K562 (cell line): Measurements from ENCODE around the gene SH3RF1. TPM values are rescaled to one million over a fixed set of nuclear protein-coding genes. Genes with fewer than 3 reads are reported as not detected.

Source experiments
- ATAC-seq: fragments of 200-7000 bp; cut with Tn5 transposase; 3 replicates; pipeline ENCODE4 v1.9.1; 2020; ENCODE audit warnings: moderate library complexity
- BruUV-seq: library from RNA; stranded (reverse); fragments of 400-500 nt; replicated peaks from 2 replicates; lab custom pipeline; 2021; lab: Mats Ljungman, UMichigan
- CTCF ChIA-PET: fragments of 300-600 bp; formaldehyde crosslinking; extraction: SDS; loops from one replicate; lab custom pipeline; 2021; ENCODE audit warnings: low intra/inter-chr PET ratio; lab: Yijun Ruan, JAX
- POLR2A ChIA-PET: fragments of 300-600, 350-650 bp; sonication (Branson Sonifier 250); formaldehyde crosslinking; extraction: SDS; loops from one replicate; lab custom pipeline; 2021; ENCODE audit warnings: antibody characterized with exemption, inconsistent platforms; lab: Yijun Ruan, JAX
- DNase-seq, 4 experiments: peaks; one replicate each; pipeline versions ENCODE4 v3.0.0 to v3.0.0-alpha.2; 2011 to 2018; ENCODE audit warnings: low spot score in 3 of 4, mixed read lengths in 3 of 4; ENCODE audit errors: extremely low read depth in 1 of 4
- FAIRE-seq: peaks from 2 replicates; lab custom pipeline; 2011; peaks lifted over from hg19 to GRCh38; lab: Jason Lieb, UNC
- H2AFZ ChIP-seq: 2 replicates; pipeline ENCODE4 v1.6.0; 2011; ENCODE audit warnings: low read depth, low read length, control low read depth, inconsistent platforms
- H3K27ac ChIP-seq: fragments of 200-600 bp; 3 replicates; pipeline ENCODE4 v1.8.0; 2011; ENCODE audit warnings: low read depth, mild to moderate bottlenecking, control low read depth, inconsistent platforms, low read length, moderate library complexity, mixed read lengths; ENCODE audit errors: extremely low read depth
- H3K27me3 ChIP-seq, 2 experiments: fragments of 300-600 bp in 1 of 2; 2 replicates in 1 of 2; 3 replicates in 1 of 2; pipeline versions ENCODE4 v1.6.0 to v1.8.0; 2011; ENCODE audit warnings: inconsistent platforms in 2 of 2, low read length in 2 of 2, mild to moderate bottlenecking in 1 of 2, mixed read lengths in 1 of 2, moderate library complexity in 1 of 2; ENCODE audit not compliant: control insufficient read depth in 2 of 2, insufficient read depth in 2 of 2
- H3K36me3 ChIP-seq: fragments of 300-600 bp; 3 replicates; pipeline ENCODE4 v1.8.0; 2011; ENCODE audit warnings: mild to moderate bottlenecking, low read length, inconsistent platforms; ENCODE audit not compliant: control insufficient read depth, insufficient read depth
- H3K4me1 ChIP-seq, 2 experiments: fragments of 200-600 bp in 1 of 2; replicated peaks in 1 of 2; 2 replicates in 1 of 2; 3 replicates in 1 of 2; pipeline versions ENCODE4 v1.5.1 to v1.8.0; 2011; ENCODE audit warnings: inconsistent platforms in 2 of 2, low read length in 2 of 2, mild to moderate bottlenecking in 1 of 2, mixed read lengths in 1 of 2, moderate library complexity in 1 of 2; ENCODE audit not compliant: control insufficient read depth in 2 of 2, insufficient read depth in 2 of 2
- H3K4me2 ChIP-seq: 2 replicates; pipeline ENCODE4 v1.6.1; 2011; ENCODE audit warnings: low read length, control low read depth, inconsistent platforms, mixed read lengths; ENCODE audit not compliant: insufficient read depth
- H3K4me3 ChIP-seq: fragments of 200-600 bp; sonication (generic), shearing (Covaris generic); 2 replicates; pipeline ENCODE4 v1.5.1; 2016; ENCODE audit warnings: control low read depth, inconsistent platforms
- H3K79me2 ChIP-seq: fragments of 200-600 bp; 3 replicates; pipeline ENCODE4 v1.8.0; 2011; ENCODE audit warnings: low read length, inconsistent platforms; ENCODE audit not compliant: control insufficient read depth, insufficient read depth
- H3K9ac ChIP-seq, 2 experiments: 2 replicates each; pipeline versions ENCODE4 v1.6.0 to v1.6.1; 2011; ENCODE audit warnings: low read depth in 2 of 2, low read length in 2 of 2, control low read depth in 1 of 2, inconsistent platforms in 1 of 2, mild to moderate bottlenecking in 1 of 2, mixed read lengths in 1 of 2; ENCODE audit not compliant: insufficient read depth in 1 of 2
- H3K9me1 ChIP-seq: one replicate; pipeline ENCODE4 v1.6.0; 2011; ENCODE audit warnings: inconsistent platforms, mild to moderate bottlenecking, low read length, moderate library complexity; ENCODE audit not compliant: control insufficient read depth, insufficient read depth
- H3K9me3 ChIP-seq: replicated peaks from 2 replicates; pipeline ENCODE4 v1.5.1; 2011; ENCODE audit warnings: low read depth, low read length, inconsistent platforms; ENCODE audit not compliant: control insufficient read depth, insufficient read depth
- H4K20me1 ChIP-seq: replicated peaks from 2 replicates; pipeline ENCODE4 v1.6.1; 2011; ENCODE audit warnings: low read length, inconsistent platforms, mixed read lengths; ENCODE audit not compliant: control insufficient read depth, insufficient read depth
- CBFB ChIP-seq: sonication (generic); formaldehyde crosslinking; IDR thresholded peaks from 2 replicates; pipeline ENCODE4 v1.4.0; 2020; ENCODE audit warnings: mild to moderate bottlenecking, missing genetic modification reagents
- CEBPG ChIP-seq, 3 experiments: fragments of 200-800 bp in 1 of 3; sonication (Bioruptor generic) in 1 of 3; sonication (generic) in 1 of 3; formaldehyde crosslinking in 1 of 3; IDR thresholded peaks in 2 of 3; conservative IDR thresholded peaks in 1 of 3; 2 replicates each; pipeline versions ENCODE4 v1.6.1 to v1.8.0; 2016 to 2022; ENCODE audit warnings: missing compliant biosample characterization in 2 of 3, missing genetic modification characterization in 2 of 3, mild to moderate bottlenecking in 1 of 3, missing genetic modification reagents in 1 of 3
- COPS2 ChIP-seq: fragments of 450-650 bp; conservative IDR thresholded peaks from 2 replicates; pipeline ENCODE4 v1.6.1; 2016; ENCODE audit warnings: mild to moderate bottlenecking, moderate library complexity
- EP400 ChIP-seq: fragments of 450-650 bp; IDR thresholded peaks from 2 replicates; pipeline ENCODE4 v1.6.1; 2017; ENCODE audit warnings: antibody characterized with exemption, mild to moderate bottlenecking, moderate library complexity
- FOXJ2 ChIP-seq: fragments of 200-800 bp; sonication (Bioruptor generic); IDR thresholded peaks from 2 replicates; pipeline ENCODE4 v1.6.1; 2016; ENCODE audit warnings: missing genetic modification characterization, missing compliant biosample characterization
- GABPB2 ChIP-seq: fragments of 250-450 bp; sonication (Bioruptor Pico); conservative IDR thresholded peaks from 2 replicates; pipeline ENCODE4 v1.5.1; 2021; ENCODE audit warnings: mild to moderate bottlenecking
- KLF6 ChIP-seq: fragments of 250-450 bp; sonication (Bioruptor Pico); IDR thresholded peaks from 2 replicates; pipeline ENCODE4 v1.4.0; 2020; ENCODE audit warnings: mild to moderate bottlenecking, moderate library complexity, borderline replicate concordance
- RBM14 ChIP-seq: fragments of 200-400 bp; formaldehyde crosslinking; IDR thresholded peaks from 2 replicates; pipeline ENCODE4 v1.6.1; 2018; ENCODE audit warnings: low read depth, mild to moderate bottlenecking, low read length, moderate library complexity, borderline replicate concordance; ENCODE audit not compliant: insufficient read depth
- ZNF239 ChIP-seq: fragments of 250-450 bp; sonication (Bioruptor Pico); IDR thresholded peaks from 2 replicates; pipeline ENCODE4 v1.4.0; 2020; ENCODE audit warnings: mild to moderate bottlenecking
- WGBS: fragments of 100-300 bp; shearing (Covaris generic); methylation state at CpG from one replicate; pipeline ENCODE4 v1.1.6; 2016; ENCODE audit warnings: low coverage, mixed read lengths; ENCODE audit not compliant: insufficient coverage; ENCODE audit errors: missing lambda C conversion rate; 5-methylcytosine and 5-hydroxymethylcytosine counted together
- in situ Hi-C: fragments of 300-500 bp; cut with MboI; formaldehyde crosslinking; loops from 4 replicates; pipeline ENCODE4 v1.15.0; 2018; ENCODE audit warnings: inconsistent platforms, mixed read lengths
- intact Hi-C: fragments of 100-400 bp; cut with micrococcal nuclease; formaldehyde crosslinking; loops from 2 replicates; pipeline ENCODE4 v1.14.2; 2022
- polyA plus RNA-seq, 8 experiments: library from polyadenylated mRNA; depleted of rRNA in 4 of 8; stranded (reverse) in 5 of 8; unstranded in 3 of 8; fragments of >200 nt; fragmentation: Nextera tagmentation in 2 of 8; fragmentation: Illumina TruSeq in 1 of 8; extraction: Ambion mirVana in 2 of 8; extraction: Trizol in 1 of 8; gene quantifications; 2 replicates each; pipeline versions ENCODE4 v1.2.1 to v1.2.3, GENCODE V29; 2011 to 2014; ENCODE audit warnings: inconsistent platforms in 1 of 8, missing spikeins in 1 of 8
- total RNA-seq, 7 experiments: library from RNA; depleted of rRNA in 6 of 7; stranded (reverse); fragments of >200 nt in 6 of 7; fragmentation: Illumina TruSeq in 2 of 7; extraction: Trizol in 2 of 7; gene quantifications; 2 replicates each; pipeline versions ENCODE4 v1.2.1 to v1.2.3, GENCODE V29; 2011 to 2021; ENCODE audit warnings: low replicate concordance in 1 of 7
- TF ChIP-seq, protein P1 (sequence below): sonication (generic); formaldehyde crosslinking; IDR thresholded peaks from 2 replicates; pipeline ENCODE4 v1.4.0; 2020; ENCODE audit warnings: mild to moderate bottlenecking, missing genetic modification reagents

The SH3RF1 gene
- total and polyA plus RNA-seq, 9 of the 15 experiments (the other 6 are each of a cell fraction or from before 2014, with no cell fraction given), result 0.04 to 0.16 (median 0.11) TPM; not detected in 6

DNA sequence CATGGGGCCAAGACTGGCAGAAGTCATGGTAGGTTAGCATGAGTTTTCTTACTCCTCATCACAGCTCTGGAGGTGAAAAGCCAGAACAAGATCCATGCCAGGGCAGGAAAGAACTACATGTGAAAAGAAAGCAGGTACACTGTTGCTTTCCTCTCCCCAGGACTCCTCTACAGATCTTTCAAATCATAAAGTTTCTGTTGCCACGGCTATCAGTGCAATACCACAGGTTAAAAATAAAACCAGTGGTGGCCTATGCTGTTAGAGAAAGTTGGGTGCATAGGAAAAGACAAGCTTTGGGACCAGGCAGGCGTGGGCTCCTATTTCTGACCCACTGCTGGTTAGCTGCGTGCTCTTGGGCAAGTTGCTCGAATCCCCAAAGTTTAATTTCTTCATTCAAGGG is 81.4 kb downstream of the SH3RF1 start:
- no peaks in the 10 kb centered on the region for H3K9me3 ChIP-seq
- no peak for TF ChIP-seq FOXJ2 (tag)
- H3K9ac ChIP-seq, result no peak overlapping the region
- DNase-seq, result no peak
- no TSS peak for BruUV-seq
- H3K4me2 ChIP-seq, result no peak overlapping the region
- no peaks in the 10 kb centered on the region for H3K9me1 ChIP-seq
- CTCF ChIA-PET, result no interaction called here
- H3K4me1 ChIP-seq, result no peaks in the 10 kb centered on the region
- no peak for FAIRE-seq
- POLR2A ChIA-PET, result no interaction called here
- H3K27ac ChIP-seq, result no peak overlapping the region
- no peaks in the 10 kb centered on the region for H3K36me3 ChIP-seq
- ATAC-seq, result no peak
- no peaks in the 10 kb centered on the region for H3K79me2 ChIP-seq
- WGBS, result 2% methylated on average over 4 of the region's 4 CpGs
- in situ Hi-C loops, result no loop called here
- no peak overlapping the region for H3K4me3 ChIP-seq
- no peaks in the 10 kb centered on the region for H4K20me1 ChIP-seq
- intact Hi-C loops, result no loop called here
- H3K27me3 ChIP-seq, result no peaks in the 10 kb centered on the region
- no peak overlapping the region for H2AFZ ChIP-seq

DNA sequence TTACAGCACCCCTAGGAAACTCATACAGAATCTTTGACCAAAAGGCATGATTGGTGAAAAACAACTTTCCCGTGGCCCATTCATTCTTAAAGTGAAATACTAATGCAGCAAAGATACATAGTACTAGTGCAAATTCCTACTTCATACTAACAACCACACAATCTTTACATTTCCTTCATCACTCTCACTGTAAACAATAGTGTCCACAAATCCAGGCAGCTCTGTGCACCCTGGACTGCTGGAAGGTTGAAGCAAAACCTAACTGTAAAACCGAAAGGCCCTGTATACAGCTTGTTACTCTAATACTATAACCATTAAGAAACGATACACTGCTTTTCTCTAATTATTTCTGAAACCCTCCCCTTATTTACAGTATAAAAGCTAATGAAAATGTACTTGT is 82.6 kb downstream of the SH3RF1 start:
- H2AFZ ChIP-seq, result no peak overlapping the region
- no peak overlapping the region for H3K4me3 ChIP-seq
- BruUV-seq, result no TSS peak
- no peaks in the 10 kb centered on the region for H3K4me1 ChIP-seq
- no peaks in the 10 kb centered on the region for H3K9me1 ChIP-seq
- no peak overlapping the region for H3K27ac ChIP-seq
- in situ Hi-C loops (no loop called here), intact Hi-C loops (no loop called here)
- no peaks in the 10 kb centered on the region for H3K9me3 ChIP-seq
- no peak for DNase-seq
- no peaks in the 10 kb centered on the region for H3K27me3 ChIP-seq
- no peak for FAIRE-seq
- ChIA-PET POLR2A (no interaction called here), CTCF (no interaction called here)
- H3K79me2 ChIP-seq, result no peaks in the 10 kb centered on the region
- H4K20me1 ChIP-seq, result no peaks in the 10 kb centered on the region
- no peak overlapping the region for H3K9ac ChIP-seq
- WGBS, result 0% methylated on average over 3 of the region's 3 CpGs
- H3K36me3 ChIP-seq, result no peaks in the 10 kb centered on the region
- ATAC-seq, result no peak
- H3K4me2 ChIP-seq, result no peak overlapping the region
- TF ChIP-seq CBFB (CRISPR knock-in tag) (no peak), ZNF239 (CRISPR knock-in tag) (no peak), CEBPG (CRISPR knock-in tag; IDR thresholded peaks at IDR 0.05) (no peak), CEBPG (tag; conservative IDR thresholded peaks at IDR 0.05 in 1 of 2, IDR thresholded peaks at IDR 0.05 in 1 of 2) (no peak), EP400 (no peak), COPS2 (no peak), KLF6 (CRISPR knock-in tag) (no peak), GABPB2 (CRISPR knock-in tag) (no peak), RBM14 (no peak)
- TF ChIP-seq, protein P1, sequence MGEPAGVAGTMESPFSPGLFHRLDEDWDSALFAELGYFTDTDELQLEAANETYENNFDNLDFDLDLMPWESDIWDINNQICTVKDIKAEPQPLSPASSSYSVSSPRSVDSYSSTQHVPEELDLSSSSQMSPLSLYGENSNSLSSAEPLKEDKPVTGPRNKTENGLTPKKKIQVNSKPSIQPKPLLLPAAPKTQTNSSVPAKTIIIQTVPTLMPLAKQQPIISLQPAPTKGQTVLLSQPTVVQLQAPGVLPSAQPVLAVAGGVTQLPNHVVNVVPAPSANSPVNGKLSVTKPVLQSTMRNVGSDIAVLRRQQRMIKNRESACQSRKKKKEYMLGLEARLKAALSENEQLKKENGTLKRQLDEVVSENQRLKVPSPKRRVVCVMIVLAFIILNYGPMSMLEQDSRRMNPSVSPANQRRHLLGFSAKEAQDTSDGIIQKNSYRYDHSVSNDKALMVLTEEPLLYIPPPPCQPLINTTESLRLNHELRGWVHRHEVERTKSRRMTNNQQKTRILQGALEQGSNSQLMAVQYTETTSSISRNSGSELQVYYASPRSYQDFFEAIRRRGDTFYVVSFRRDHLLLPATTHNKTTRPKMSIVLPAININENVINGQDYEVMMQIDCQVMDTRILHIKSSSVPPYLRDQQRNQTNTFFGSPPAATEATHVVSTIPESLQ, result no peak
